ENCODE measurements around the gene SCFD2. TPM values are rescaled to one million over a fixed set of nuclear protein-coding genes. Genes with fewer than 3 reads are reported as not detected.

SCFD2 gene
- total RNA-seq, 3 donors from 2014 or later = 22.8 to 33.8 (median 25.0) TPM

- intact Hi-C loops (cut with DNase I; ENCODE audit: low total_unique reads) = no loop called here
- no peak for DNase-seq (ENCODE audit: low spot score in 2 of 2)
- Histone ChIP-seq H3K36me3 (no peaks in the 10 kb centered on the region), H3K4me1 (no peaks in the 10 kb centered on the region), H3K4me3 (no peak overlapping the region), H3K9me3 (no peaks in the 10 kb centered on the region), H3K27me3 (no peaks in the 10 kb centered on the region), H3K27ac (no peak overlapping the region)
- TF ChIP-seq POLR2A (IDR thresholded peaks at IDR 0.05) (no peak), POLR2AphosphoS5 (IDR thresholded peaks at IDR 0.05) (no peak)
- TF ChIP-seq, protein P1, sequence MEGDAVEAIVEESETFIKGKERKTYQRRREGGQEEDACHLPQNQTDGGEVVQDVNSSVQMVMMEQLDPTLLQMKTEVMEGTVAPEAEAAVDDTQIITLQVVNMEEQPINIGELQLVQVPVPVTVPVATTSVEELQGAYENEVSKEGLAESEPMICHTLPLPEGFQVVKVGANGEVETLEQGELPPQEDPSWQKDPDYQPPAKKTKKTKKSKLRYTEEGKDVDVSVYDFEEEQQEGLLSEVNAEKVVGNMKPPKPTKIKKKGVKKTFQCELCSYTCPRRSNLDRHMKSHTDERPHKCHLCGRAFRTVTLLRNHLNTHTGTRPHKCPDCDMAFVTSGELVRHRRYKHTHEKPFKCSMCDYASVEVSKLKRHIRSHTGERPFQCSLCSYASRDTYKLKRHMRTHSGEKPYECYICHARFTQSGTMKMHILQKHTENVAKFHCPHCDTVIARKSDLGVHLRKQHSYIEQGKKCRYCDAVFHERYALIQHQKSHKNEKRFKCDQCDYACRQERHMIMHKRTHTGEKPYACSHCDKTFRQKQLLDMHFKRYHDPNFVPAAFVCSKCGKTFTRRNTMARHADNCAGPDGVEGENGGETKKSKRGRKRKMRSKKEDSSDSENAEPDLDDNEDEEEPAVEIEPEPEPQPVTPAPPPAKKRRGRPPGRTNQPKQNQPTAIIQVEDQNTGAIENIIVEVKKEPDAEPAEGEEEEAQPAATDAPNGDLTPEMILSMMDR (IDR thresholded peaks at IDR 0.05) = no peak
Measured at GRCh38 chr4:53169695-53170617, 195.9 kb downstream of the SCFD2 start.

DNA sequence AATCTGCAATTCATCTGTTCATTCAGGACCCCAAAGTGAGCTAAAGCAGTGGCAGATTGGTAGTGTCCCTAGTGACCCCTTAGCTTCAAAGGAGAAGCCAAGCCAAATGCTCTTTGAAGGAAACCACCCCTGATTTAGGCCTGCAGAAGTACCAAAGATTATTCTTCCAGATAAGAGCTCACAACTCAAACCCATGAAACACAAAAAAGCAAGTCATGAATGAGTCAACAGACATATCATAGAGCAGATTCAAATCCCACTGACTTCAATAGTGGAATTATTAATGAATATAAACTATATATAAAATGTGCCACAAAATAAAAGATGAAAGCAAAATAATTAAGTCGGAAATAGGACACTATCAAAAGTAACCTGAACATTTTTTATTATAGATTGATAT, 197.6 kb downstream of the SCFD2 start:
- Histone ChIP-seq H3K4me3 (no peak overlapping the region), H3K4me1 (no peaks in the 10 kb centered on the region), H3K27me3 (no peaks in the 10 kb centered on the region), H3K27ac (no peak overlapping the region), H3K36me3 (no peaks in the 10 kb centered on the region), H3K9me3 (no peaks in the 10 kb centered on the region)
- TF ChIP-seq, protein P1 (IDR thresholded peaks at IDR 0.05) = no peak
- no peak for TF ChIP-seq POLR2A (IDR thresholded peaks at IDR 0.05)
- no peak for TF ChIP-seq POLR2AphosphoS5 (IDR thresholded peaks at IDR 0.05)
- DNase-seq (ENCODE audit: low spot score in 2 of 2) = no peak
- intact Hi-C loops (cut with DNase I; ENCODE audit: low total_unique reads) = no loop called here

- intact Hi-C loops (cut with DNase I; ENCODE audit: low total_unique reads) = no loop called here
- Histone ChIP-seq H3K27me3 (no peaks in the 10 kb centered on the region), H3K4me3 (no peak overlapping the region), H3K4me1 (no peaks in the 10 kb centered on the region), H3K27ac (no peak overlapping the region), H3K36me3 (no peaks in the 10 kb centered on the region), H3K9me3 (no peaks in the 10 kb centered on the region)
- TF ChIP-seq POLR2AphosphoS5 (IDR thresholded peaks at IDR 0.05) (no peak), POLR2A (IDR thresholded peaks at IDR 0.05) (no peak)
- no peak for DNase-seq (ENCODE audit: low spot score in 2 of 2)
Measured at GRCh38 chr4:53162969-53163368, 202.9 kb downstream of the SCFD2 start.

- intact Hi-C loops (cut with DNase I; ENCODE audit: low total_unique reads) = no loop called here
- no peak for DNase-seq (ENCODE audit: low spot score in 2 of 2)
- H3K27me3 ChIP-seq = no peaks in the 10 kb centered on the region
- no peak overlapping the region for H3K4me3 ChIP-seq
- no peaks in the 10 kb centered on the region for H3K36me3 ChIP-seq
- H3K27ac ChIP-seq = no peak overlapping the region
- TF ChIP-seq, protein P1 (IDR thresholded peaks at IDR 0.05) = no peak
- TF ChIP-seq POLR2AphosphoS5 (IDR thresholded peaks at IDR 0.05) = no peak
- no peaks in the 10 kb centered on the region for H3K4me1 ChIP-seq
- H3K9me3 ChIP-seq = no peaks in the 10 kb centered on the region
Measured at GRCh38 chr4:53161787-53162433, 204.0 kb downstream of the SCFD2 start.

DNA sequence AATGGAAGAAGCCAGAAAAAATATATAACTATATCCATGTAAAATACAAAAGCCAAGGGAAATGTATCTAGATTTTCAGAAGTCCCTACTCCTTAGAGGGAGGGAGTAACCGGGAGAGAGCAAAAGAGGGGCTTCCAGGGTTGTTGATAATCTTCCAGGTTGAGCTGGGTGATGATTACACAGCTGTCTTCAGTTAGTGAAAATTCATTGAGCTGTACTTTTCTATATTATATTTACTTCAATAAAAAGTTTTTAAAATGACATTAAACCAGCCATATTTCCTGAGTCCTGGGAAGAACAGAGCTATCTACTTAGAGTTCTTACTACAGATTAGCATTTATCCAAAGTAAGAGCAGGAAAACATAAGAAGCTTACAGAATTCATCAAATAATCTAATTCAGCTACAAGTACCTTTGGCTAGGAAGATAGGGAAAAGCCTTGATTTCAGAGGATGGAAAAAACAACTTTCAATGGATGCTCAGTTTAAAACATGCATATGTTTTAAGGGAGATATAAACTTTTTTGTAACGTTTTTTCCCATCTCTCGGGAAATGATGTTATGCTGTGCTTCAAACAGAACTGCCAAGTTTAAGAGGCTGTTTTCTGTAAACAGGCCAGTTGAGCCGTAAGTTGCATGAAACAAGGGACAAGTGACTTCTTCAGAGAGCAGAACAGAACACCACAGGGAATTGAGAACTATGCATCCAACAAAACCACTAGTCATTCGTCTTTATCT, 204.6 kb downstream of the SCFD2 start:
- intact Hi-C loops (cut with DNase I; ENCODE audit: low total_unique reads) = no loop called here
- no peak overlapping the region for H3K27ac ChIP-seq
- no peaks in the 10 kb centered on the region for H3K9me3 ChIP-seq
- no peaks in the 10 kb centered on the region for H3K4me1 ChIP-seq
- DNase-seq (ENCODE audit: low spot score in 2 of 2) = no peak
- H3K36me3 ChIP-seq = no peaks in the 10 kb centered on the region
- TF ChIP-seq POLR2A (IDR thresholded peaks at IDR 0.05) = no peak
- TF ChIP-seq, protein P1 (IDR thresholded peaks at IDR 0.05) = no peak
- no peaks in the 10 kb centered on the region for H3K27me3 ChIP-seq
- no peak overlapping the region for H3K4me3 ChIP-seq
